Measurements from ENCODE around the gene LSM6.

The LSM6 gene

DNA sequence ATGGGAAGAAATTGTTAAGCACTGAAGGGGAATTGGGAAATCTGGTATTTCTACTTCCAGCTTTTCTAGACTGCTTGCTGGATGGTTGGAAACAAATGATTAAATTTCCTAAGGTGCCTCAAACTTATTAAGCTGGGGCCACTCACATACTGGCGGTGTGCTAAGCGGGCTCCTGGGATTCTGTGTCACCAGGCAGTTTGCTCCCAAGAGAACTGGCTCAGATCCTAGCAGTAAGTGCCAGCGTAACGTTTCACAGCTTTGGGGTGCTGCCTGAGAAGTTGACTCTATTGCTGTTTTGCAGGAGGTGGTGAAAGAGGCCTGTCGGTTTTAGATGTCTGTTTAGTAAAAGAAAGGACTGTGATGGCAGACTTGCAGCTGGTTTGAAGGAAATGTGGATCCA, 31.9 kb downstream of the LSM6 start:
- no peaks in the 10 kb centered on the region for H3K9me3 Mint-ChIP-seq
- H3K36me3 Mint-ChIP-seq (ENCODE audit: low read depth) = peaks cover 7% of the 10 kb centered on the region
- DNase-seq = no peak
- H3K27ac Mint-ChIP-seq = no peak overlapping the region
- no peak overlapping the region for H3K4me3 Mint-ChIP-seq
- no peaks in the 10 kb centered on the region for H3K4me1 Mint-ChIP-seq
- TF ChIP-seq, protein P1, sequence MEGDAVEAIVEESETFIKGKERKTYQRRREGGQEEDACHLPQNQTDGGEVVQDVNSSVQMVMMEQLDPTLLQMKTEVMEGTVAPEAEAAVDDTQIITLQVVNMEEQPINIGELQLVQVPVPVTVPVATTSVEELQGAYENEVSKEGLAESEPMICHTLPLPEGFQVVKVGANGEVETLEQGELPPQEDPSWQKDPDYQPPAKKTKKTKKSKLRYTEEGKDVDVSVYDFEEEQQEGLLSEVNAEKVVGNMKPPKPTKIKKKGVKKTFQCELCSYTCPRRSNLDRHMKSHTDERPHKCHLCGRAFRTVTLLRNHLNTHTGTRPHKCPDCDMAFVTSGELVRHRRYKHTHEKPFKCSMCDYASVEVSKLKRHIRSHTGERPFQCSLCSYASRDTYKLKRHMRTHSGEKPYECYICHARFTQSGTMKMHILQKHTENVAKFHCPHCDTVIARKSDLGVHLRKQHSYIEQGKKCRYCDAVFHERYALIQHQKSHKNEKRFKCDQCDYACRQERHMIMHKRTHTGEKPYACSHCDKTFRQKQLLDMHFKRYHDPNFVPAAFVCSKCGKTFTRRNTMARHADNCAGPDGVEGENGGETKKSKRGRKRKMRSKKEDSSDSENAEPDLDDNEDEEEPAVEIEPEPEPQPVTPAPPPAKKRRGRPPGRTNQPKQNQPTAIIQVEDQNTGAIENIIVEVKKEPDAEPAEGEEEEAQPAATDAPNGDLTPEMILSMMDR (IDR thresholded peaks at IDR 0.05) = no peak
- H3K27me3 Mint-ChIP-seq (ENCODE audit: low read depth, poor library complexity) = peaks cover 6% of the 10 kb centered on the region

DNA sequence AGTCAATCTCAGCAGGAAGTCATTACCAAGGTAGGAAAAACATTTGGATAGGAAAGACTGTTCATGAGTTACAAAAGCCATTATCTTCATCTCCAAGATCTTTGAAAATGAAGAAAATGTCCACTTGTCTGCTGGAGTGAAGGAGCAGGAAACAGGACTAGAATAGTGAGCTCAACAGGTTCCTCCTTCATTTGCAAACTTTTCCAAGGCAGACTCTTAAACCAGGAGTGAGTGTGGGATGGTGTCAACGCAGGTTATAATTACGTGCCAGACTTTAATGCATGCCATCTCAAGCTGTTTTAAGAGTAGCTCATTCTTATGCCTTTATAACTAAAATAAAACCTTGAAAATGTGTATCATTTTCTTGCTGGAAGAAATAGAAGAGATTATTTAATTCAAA, 35.4 kb downstream of the LSM6 start:
- H3K9me3 Mint-ChIP-seq = no peaks in the 10 kb centered on the region
- TF ChIP-seq, protein P1 (IDR thresholded peaks at IDR 0.05) = no peak
- H3K36me3 Mint-ChIP-seq (ENCODE audit: low read depth) = no peaks in the 10 kb centered on the region
- H3K27me3 Mint-ChIP-seq (ENCODE audit: low read depth, poor library complexity) = peaks cover 6% of the 10 kb centered on the region
- H3K27ac Mint-ChIP-seq = no peak overlapping the region
- H3K4me1 Mint-ChIP-seq = no peaks in the 10 kb centered on the region
- no peak for DNase-seq
- H3K4me3 Mint-ChIP-seq = no peak overlapping the region

DNA sequence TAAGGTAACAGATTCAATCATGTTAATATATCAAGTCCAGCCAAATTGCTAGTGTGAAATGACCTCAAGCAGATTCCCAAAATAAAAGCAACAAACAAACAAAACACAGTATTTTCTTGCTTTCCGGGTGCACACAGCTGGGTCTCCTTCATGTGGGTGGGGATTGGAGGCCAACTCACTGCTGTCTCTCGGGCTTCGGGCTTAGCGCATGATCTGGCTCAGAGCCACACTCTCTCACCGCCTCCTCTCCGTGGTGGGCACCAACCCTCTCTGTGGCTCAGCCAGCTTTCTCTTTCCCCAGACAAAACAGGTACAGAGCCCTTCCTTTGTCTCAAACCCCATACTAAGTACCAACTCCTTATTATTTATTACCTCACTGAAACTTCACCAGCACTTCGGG, 35.9 kb downstream of the LSM6 start:
- no peak overlapping the region for H3K4me3 Mint-ChIP-seq
- TF ChIP-seq, protein P1 (IDR thresholded peaks at IDR 0.05) = no peak
- no peaks in the 10 kb centered on the region for H3K4me1 Mint-ChIP-seq
- H3K36me3 Mint-ChIP-seq (ENCODE audit: low read depth) = no peaks in the 10 kb centered on the region
- no peak overlapping the region for H3K27ac Mint-ChIP-seq
- no peaks in the 10 kb centered on the region for H3K9me3 Mint-ChIP-seq
- H3K27me3 Mint-ChIP-seq (ENCODE audit: low read depth, poor library complexity) = peaks cover 6% of the 10 kb centered on the region
- no peak for DNase-seq

DNA sequence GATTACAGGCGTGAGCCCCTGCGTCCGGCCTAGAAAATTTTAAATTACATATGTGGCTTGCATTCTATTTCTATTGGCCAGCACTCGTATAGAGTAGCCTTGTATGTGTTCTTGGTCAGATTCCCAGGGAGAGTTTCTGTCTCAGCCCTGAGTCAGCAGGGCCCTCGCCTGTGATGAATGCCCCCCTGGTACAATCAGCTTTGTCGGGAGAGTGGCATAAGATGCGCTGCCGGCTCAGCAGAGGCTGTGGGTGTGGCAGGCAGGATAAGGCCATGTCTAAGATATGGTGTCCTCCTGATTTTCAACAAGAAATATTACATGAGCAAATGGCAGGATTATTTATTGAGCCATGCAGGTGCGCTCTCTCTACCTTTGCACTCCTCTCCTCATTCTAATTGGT, 37.3 kb downstream of the LSM6 start:
- Mint-ChIP-seq H3K9me3 (no peaks in the 10 kb centered on the region), H3K36me3 (ENCODE audit: low read depth) (no peaks in the 10 kb centered on the region), H3K4me3 (no peak overlapping the region), H3K27me3 (ENCODE audit: low read depth, poor library complexity) (peaks cover 10% of the 10 kb centered on the region), H3K4me1 (no peaks in the 10 kb centered on the region), H3K27ac (no peak overlapping the region)
- TF ChIP-seq, protein P1 (IDR thresholded peaks at IDR 0.05) = no peak
- no peak for DNase-seq

DNA sequence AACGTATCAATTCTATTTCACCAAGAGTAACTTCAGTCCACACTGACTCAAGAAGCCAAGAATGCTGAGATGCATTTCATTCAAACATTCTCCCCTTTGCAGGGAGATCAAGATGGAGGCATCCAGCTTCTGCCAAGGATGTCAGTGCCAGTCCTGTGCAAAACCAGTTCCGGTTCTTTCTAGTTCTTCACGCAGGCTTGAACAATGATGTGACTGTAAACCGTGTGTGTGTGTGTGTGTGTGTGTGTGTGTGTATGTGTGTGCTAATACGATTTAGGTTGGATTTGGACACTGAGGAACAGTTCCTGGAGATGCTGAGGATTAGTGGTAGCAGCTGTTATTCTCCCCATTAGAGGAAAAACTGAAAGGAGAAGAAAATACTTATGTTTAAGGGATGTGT, 38.7 kb downstream of the LSM6 start, which contains the start of gene REELD1:
Gene REELD1, plus strand, starts transcription at position 301 of the 400 bp plus-strand sequence. CDS start 2,415 bp downstream, outside the sequence.
- DNase-seq = no peak
- H3K27me3 Mint-ChIP-seq (ENCODE audit: low read depth, poor library complexity) = peaks cover 4% of the 10 kb centered on the region
- H3K9me3 Mint-ChIP-seq = no peaks in the 10 kb centered on the region
- no peak within 1 kb of the TSS for H3K4me3 Mint-ChIP-seq
- H3K27ac Mint-ChIP-seq = no peak within 1 kb of the TSS
- TF ChIP-seq, protein P1 (IDR thresholded peaks at IDR 0.05) = no peak
- no peaks in the 10 kb centered on the region for H3K4me1 Mint-ChIP-seq
- no peaks in the 10 kb centered on the region for H3K36me3 Mint-ChIP-seq (ENCODE audit: low read depth)

DNA sequence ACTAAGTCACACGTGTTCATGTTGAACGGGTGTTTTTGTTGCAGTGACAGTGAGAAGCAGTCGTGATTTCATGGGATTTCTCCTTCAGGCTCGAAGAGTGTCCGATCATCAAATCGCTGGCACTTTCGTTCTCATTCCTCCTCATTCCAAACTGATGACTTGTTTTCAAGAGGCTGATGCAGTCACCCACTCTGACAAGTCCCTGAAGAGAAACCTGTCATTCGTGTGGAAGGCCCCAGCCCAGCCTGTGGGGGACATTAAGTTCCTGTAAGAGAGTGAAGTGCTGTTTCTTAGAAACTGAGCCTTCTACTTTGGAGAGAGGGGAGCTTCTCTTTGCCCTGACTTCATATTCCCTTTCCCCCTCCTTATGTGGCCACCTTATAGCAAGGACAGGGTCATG, 46.8 kb downstream of the LSM6 start:
- H3K4me1 Mint-ChIP-seq = no peaks in the 10 kb centered on the region
- H3K36me3 Mint-ChIP-seq (ENCODE audit: low read depth) = no peaks in the 10 kb centered on the region
- DNase-seq = no peak
- TF ChIP-seq, protein P1 (IDR thresholded peaks at IDR 0.05) = no peak
- no peaks in the 10 kb centered on the region for H3K9me3 Mint-ChIP-seq
- no peak overlapping the region for H3K4me3 Mint-ChIP-seq
- H3K27ac Mint-ChIP-seq = no peak overlapping the region
- peaks cover 6% of the 10 kb centered on the region for H3K27me3 Mint-ChIP-seq (ENCODE audit: low read depth, poor library complexity)

Data from nephron progenitor cell (in vitro differentiated cells).